Loucy (cell line): Measurements from ENCODE around the gene OSM.

Source experiments
- H2AFZ ChIP-seq: fragments of 200-600 bp; sonication (generic); 2 replicates; pipeline ENCODE4 v1.6.0; 2016; ENCODE audit warnings: antibody characterized with exemption, mild to moderate bottlenecking, low read length, moderate library complexity
- H3F3A ChIP-seq: fragments of 200-600 bp; 2 replicates; pipeline ENCODE4 v1.6.0; 2016; ENCODE audit warnings: antibody characterized with exemption, low read depth, mild to moderate bottlenecking
- H3K27me3 ChIP-seq: fragments of 200-600 bp; sonication (generic); 2 replicates; pipeline ENCODE4 v1.6.1; 2014; ENCODE audit warnings: low read length, mild to moderate bottlenecking; ENCODE audit not compliant: insufficient read depth, poor library complexity, severe bottlenecking
- H3K36me3 ChIP-seq: fragments of 200-600 bp; sonication (generic); 2 replicates; pipeline ENCODE4 v1.6.1; 2016; ENCODE audit warnings: low read length; ENCODE audit not compliant: insufficient read depth
- H3K4me1 ChIP-seq: fragments of 200-600 bp; sonication (generic); 2 replicates; pipeline ENCODE4 v1.5.1; 2014; ENCODE audit warnings: low read length, mild to moderate bottlenecking; ENCODE audit not compliant: insufficient read depth, poor library complexity, severe bottlenecking
- H3K4me2 ChIP-seq: fragments of 200-600 bp; sonication (generic); 2 replicates; pipeline ENCODE4 v1.6.0; 2014; ENCODE audit warnings: antibody characterized with exemption, low read length, low read depth, mild to moderate bottlenecking; ENCODE audit not compliant: poor library complexity, severe bottlenecking
- H3K4me3 ChIP-seq: fragments of 200-600 bp; sonication (generic); 2 replicates; pipeline ENCODE4 v1.5.1; 2014; ENCODE audit warnings: low read length, mild to moderate bottlenecking, mixed read lengths; ENCODE audit not compliant: poor library complexity, severe bottlenecking
- H3K79me2 ChIP-seq: fragments of 200-600 bp; sonication (generic); 2 replicates; pipeline ENCODE4 v1.6.1; 2014; ENCODE audit warnings: low read length; ENCODE audit not compliant: insufficient read depth
- H3K9ac ChIP-seq: fragments of 200-600 bp; sonication (generic); 2 replicates; pipeline ENCODE4 v1.6.0; 2014; ENCODE audit warnings: mild to moderate bottlenecking, low read depth, low read length, moderate library complexity; ENCODE audit not compliant: poor library complexity, severe bottlenecking
- H3K9me2 ChIP-seq: fragments of 200-600 bp; sonication (generic); replicated peaks from 2 replicates; pipeline ENCODE4 v1.6.1; 2016; ENCODE audit warnings: low read depth, low read length, mixed read lengths
- H3K9me3 ChIP-seq: fragments of 200-600 bp; sonication (generic); 2 replicates; pipeline ENCODE4 v1.6.1; 2014; ENCODE audit warnings: mild to moderate bottlenecking, antibody characterized with exemption, low read length, low read depth; ENCODE audit not compliant: insufficient read depth
- H4K20me1 ChIP-seq: fragments of 200-600 bp; sonication (generic); 2 replicates; pipeline ENCODE4 v1.6.0; 2014; ENCODE audit warnings: antibody characterized with exemption, low read length, mild to moderate bottlenecking; ENCODE audit not compliant: insufficient read depth, poor library complexity, severe bottlenecking
- EZH2phosphoT487 ChIP-seq: fragments of 200-600 bp; IDR thresholded peaks from 2 replicates; pipeline ENCODE4 v1.6.1; 2018; ENCODE audit warnings: antibody characterized with exemption, mild to moderate bottlenecking, moderate library complexity, borderline replicate concordance
- TF ChIP-seq, protein P1 (sequence below): fragments of 200-600 bp; sonication (generic); conservative IDR thresholded peaks from 2 replicates; pipeline ENCODE4 v1.5.1; 2014; ENCODE audit warnings: mild to moderate bottlenecking, antibody characterized with exemption, low read length

Gene OSM

DNA sequence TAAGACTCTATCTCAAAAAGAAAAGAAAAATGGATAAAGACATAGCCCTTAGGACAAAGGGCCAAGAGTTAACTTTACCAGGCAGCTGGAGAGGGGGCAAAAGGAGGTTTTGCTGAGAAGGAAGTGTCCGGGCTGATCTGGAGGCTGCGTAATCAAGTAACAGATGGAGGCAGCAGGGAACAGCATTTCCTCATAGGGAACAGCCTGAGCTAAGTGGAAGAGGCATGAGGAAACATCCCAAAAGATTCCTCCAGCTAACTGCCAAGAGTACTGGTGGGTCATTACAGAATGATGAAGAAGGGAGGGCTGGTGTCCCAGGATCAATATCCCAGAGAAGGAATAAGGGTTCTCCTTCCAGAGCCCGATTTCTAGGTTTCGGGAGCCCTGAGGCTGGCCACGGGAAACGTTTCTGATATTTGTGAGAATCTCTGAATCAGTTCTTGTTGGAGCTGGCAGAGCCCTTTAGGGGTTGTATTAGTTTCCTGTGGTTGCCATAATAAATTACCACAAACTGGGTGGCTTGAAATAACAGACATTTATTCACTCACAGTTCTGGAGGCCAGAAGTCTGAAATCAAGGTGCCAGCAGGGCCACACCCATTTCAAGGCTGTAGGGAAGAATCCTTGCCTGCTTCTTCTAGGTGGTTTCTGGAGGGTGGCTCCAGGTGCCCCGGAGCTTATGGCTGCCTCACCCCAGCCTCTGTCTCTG is 41.3 kb downstream of the OSM start:
- no peaks in the 10 kb centered on the region for H4K20me1 ChIP-seq
- no peak overlapping the region for H2AFZ ChIP-seq
- no peaks in the 10 kb centered on the region for H3K36me3 ChIP-seq
- no peaks in the 10 kb centered on the region for H3F3A ChIP-seq
- no peaks in the 10 kb centered on the region for H3K27me3 ChIP-seq
- no peak overlapping the region for H3K9ac ChIP-seq
- H3K79me2 ChIP-seq = no peaks in the 10 kb centered on the region
- no peak overlapping the region for H3K4me3 ChIP-seq
- peaks cover 35% of the 10 kb centered on the region for H3K4me1 ChIP-seq
- TF ChIP-seq EZH2phosphoT487 = no peak
- TF ChIP-seq, protein P1, sequence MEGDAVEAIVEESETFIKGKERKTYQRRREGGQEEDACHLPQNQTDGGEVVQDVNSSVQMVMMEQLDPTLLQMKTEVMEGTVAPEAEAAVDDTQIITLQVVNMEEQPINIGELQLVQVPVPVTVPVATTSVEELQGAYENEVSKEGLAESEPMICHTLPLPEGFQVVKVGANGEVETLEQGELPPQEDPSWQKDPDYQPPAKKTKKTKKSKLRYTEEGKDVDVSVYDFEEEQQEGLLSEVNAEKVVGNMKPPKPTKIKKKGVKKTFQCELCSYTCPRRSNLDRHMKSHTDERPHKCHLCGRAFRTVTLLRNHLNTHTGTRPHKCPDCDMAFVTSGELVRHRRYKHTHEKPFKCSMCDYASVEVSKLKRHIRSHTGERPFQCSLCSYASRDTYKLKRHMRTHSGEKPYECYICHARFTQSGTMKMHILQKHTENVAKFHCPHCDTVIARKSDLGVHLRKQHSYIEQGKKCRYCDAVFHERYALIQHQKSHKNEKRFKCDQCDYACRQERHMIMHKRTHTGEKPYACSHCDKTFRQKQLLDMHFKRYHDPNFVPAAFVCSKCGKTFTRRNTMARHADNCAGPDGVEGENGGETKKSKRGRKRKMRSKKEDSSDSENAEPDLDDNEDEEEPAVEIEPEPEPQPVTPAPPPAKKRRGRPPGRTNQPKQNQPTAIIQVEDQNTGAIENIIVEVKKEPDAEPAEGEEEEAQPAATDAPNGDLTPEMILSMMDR = no peak
- H3K4me2 ChIP-seq = peak overlapping the region; percentile 12
- no peaks in the 10 kb centered on the region for H3K9me2 ChIP-seq
- H3K9me3 ChIP-seq = no peaks in the 10 kb centered on the region

DNA sequence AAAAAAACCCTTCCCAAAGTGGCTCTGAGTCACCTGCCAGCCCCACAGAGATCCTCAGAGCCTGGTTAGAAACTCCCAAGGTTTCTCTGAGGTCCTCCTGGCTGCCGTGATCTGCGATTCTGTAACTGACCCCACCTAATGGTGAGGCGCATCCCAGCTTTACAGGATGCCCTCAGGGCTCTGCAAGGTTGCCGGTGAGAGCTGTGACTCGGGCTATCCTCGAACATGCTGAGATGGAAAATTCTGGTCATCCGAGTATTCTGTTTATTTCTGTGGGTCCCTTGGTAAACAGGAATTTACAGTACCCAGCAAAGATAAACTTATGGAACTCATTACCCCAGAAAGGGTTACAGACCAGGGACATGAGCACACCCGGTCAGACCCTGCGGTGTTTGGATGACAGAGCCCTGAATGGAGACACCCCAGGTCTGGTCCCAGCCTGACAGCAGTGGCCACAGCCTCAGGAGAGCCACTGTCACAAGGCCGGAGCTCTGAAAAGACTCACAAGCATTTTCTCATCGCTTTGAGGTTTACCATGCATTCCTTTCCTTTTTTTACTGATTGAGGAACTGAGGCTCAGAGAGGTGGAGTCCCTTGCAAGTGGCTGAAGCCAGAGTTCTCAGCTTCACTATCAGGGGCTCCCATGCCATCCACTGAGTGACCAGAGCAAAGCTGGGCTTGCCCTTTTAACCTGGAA is 42.3 kb downstream of the OSM start:
- TF ChIP-seq, protein P1 = no peak
- no peak for TF ChIP-seq EZH2phosphoT487
- Histone ChIP-seq H4K20me1 (no peaks in the 10 kb centered on the region), H3K4me2 (no peak overlapping the region), H3K4me1 (peaks cover 40% of the 10 kb centered on the region), H3K9ac (no peak overlapping the region), H2AFZ (no peak overlapping the region), H3K9me3 (no peaks in the 10 kb centered on the region), H3F3A (no peaks in the 10 kb centered on the region), H3K9me2 (no peaks in the 10 kb centered on the region), H3K4me3 (no peak overlapping the region), H3K79me2 (no peaks in the 10 kb centered on the region), H3K27me3 (no peaks in the 10 kb centered on the region), H3K36me3 (no peaks in the 10 kb centered on the region)

DNA sequence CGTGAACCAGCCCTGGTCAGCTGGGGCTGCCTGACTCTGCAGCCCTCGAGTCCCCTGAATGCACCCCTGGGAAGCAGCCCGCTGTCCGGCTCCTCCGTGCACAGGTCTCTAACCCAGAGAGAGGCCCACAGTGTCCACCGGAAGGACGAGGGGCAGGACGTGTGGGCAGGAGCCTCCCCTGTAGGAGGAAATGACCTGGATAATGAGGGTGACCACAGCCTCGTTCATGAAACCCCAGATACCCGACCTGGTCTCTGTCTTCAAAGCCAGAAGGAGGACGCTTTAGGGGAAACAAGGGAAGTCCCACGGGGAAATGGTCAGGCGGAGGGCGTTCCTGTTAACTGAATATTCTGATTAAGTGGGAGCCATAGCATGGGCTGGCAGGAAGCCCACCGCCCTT is 43.3 kb downstream of the OSM start:
- no peak for TF ChIP-seq EZH2phosphoT487
- TF ChIP-seq, protein P1 = no peak
- Histone ChIP-seq H4K20me1 (no peaks in the 10 kb centered on the region), H3K9me3 (no peaks in the 10 kb centered on the region), H3K79me2 (no peaks in the 10 kb centered on the region), H3K36me3 (no peaks in the 10 kb centered on the region), H3K9me2 (no peaks in the 10 kb centered on the region), H2AFZ (no peak overlapping the region), H3K4me3 (no peak overlapping the region), H3K4me1 (peaks cover 40% of the 10 kb centered on the region), H3K4me2 (no peak overlapping the region), H3K27me3 (no peaks in the 10 kb centered on the region), H3F3A (no peaks in the 10 kb centered on the region), H3K9ac (no peak overlapping the region)
